Testis (tissue), 3 donors: ENCODE measurements around the gene RASSF3. TPM values are rescaled to one million over a fixed set of nuclear protein-coding genes. Genes with fewer than 3 reads are reported as not detected.

Experiments used
- DNase-seq: peaks from one replicate; pipeline ENCODE4 v3.0.0-alpha.2; 2019
- H3K27ac ChIP-seq, 2 donors: fragments of 200-600 bp; sonication (generic); one replicate each; pipeline ENCODE4 v1.5.1; 2019
- H3K27me3 ChIP-seq: fragments of 200-600 bp; sonication (generic); one replicate; pipeline ENCODE4 v1.5.1; 2019
- H3K36me3 ChIP-seq: fragments of 200-600 bp; sonication (generic); one replicate; pipeline ENCODE4 v1.5.1; 2017; ENCODE audit warnings: low read depth; ENCODE audit errors: missing control alignments
- H3K4me1 ChIP-seq: fragments of 200-600 bp; sonication (generic); one replicate; pipeline ENCODE4 v1.5.1; 2019
- H3K4me3 ChIP-seq, 2 donors: fragments of 200-600 bp; sonication (generic); one replicate each; pipeline ENCODE4 v1.5.1; 2017 to 2019
- H3K9me3 ChIP-seq: fragments of 200-600 bp; sonication (generic); one replicate; pipeline ENCODE4 v1.5.1; 2017
- CTCF ChIP-seq, 3 experiments: fragments of 450-650 bp in 2 of 3; fragments of 200-600 bp in 1 of 3; sonication (generic) in 1 of 3; IDR thresholded peaks; one replicate each; pipeline ENCODE4 v1.5.1; 2016 to 2019; ENCODE audit warnings: antibody characterized with exemption in 3 of 3, mild to moderate bottlenecking in 2 of 3, moderate library complexity in 1 of 3
- POLR2A ChIP-seq: fragments of 450-650 bp; IDR thresholded peaks from one replicate; pipeline ENCODE4 v1.6.1; 2017; ENCODE audit warnings: antibody characterized with exemption, mild to moderate bottlenecking, moderate library complexity
- WGBS, 2 donors: methylation state at CpG; one replicate each; pipeline ENCODE4 v1.1.5; 2018; 5-methylcytosine and 5-hydroxymethylcytosine counted together
- intact Hi-C: fragments of 100-400 bp; cut with DNase I; formaldehyde crosslinking; loops from one replicate; pipeline ENCODE4 v1.15.1; 2023; ENCODE audit warnings: low total_unique reads
- polyA plus RNA-seq: library from polyadenylated mRNA; stranded (reverse); fragments of 350-450 nt; fragmentation: Illumina TruSeq; extraction: RNeasy Lipid Tissue Mini Kit (QIAGEN cat#74804); gene quantifications from one replicate; pipeline ENCODE4 v1.2.3, GENCODE V29; 2014; ENCODE audit warnings: low read depth, low replicate concordance; ENCODE audit not compliant: insufficient read depth
- total RNA-seq, 2 donors: library from RNA; depleted of rRNA; stranded (reverse); fragments of >200 nt; gene quantifications; one replicate each; pipeline ENCODE4 v1.2.3, GENCODE V29; 2016

The RASSF3 gene
- total and polyA plus RNA-seq, 3 donors from 2014 or later, result 20.3 to 27.5 (median 26.4) TPM

- no peak for DNase-seq
- Histone ChIP-seq H3K4me1 (no peaks in the 10 kb centered on the region), H3K27ac (no peak overlapping the region), H3K9me3 (no peaks in the 10 kb centered on the region), H3K36me3 (no peaks in the 10 kb centered on the region), H3K4me3 (no peak overlapping the region), H3K27me3 (no peaks in the 10 kb centered on the region)
- intact Hi-C loops, result loop anchor here (5.0 kb wide), 1 partner anchor 145 kb away; no protein-coding TSS in a partner anchor
- TF ChIP-seq CTCF (IDR thresholded peaks at IDR 0.05) (no peak), POLR2A (no peak)
- WGBS, 2 donors, result 55 to 56% methylated on average over 2 of the region's 2 CpGs
These were observed 81.7 kb downstream of the RASSF3 start for GRCh38 chr12:64691795-64692583.

GRCh38 chr12:64694130-64695040 is 84.1 kb downstream of the RASSF3 start:
- intact Hi-C loops, result loop anchor here (5.0 kb wide), 1 partner anchor 147 kb away; no protein-coding TSS in a partner anchor
- H3K9me3 ChIP-seq, result no peaks in the 10 kb centered on the region
- WGBS, 2 donors, result 77 to 82% methylated on average over 15 to 18 of the region's 18 CpGs
- no peak overlapping the region for H3K4me3 ChIP-seq
- H3K27ac ChIP-seq, result no peak overlapping the region
- no peaks in the 10 kb centered on the region for H3K36me3 ChIP-seq
- H3K4me1 ChIP-seq, result no peaks in the 10 kb centered on the region
- H3K27me3 ChIP-seq, result no peaks in the 10 kb centered on the region
- no peak for DNase-seq
- TF ChIP-seq CTCF (IDR thresholded peaks at IDR 0.05) (no peak), POLR2A (no peak)

GRCh38 chr12:64695550-64695949 is 85.3 kb downstream of the RASSF3 start:
- Histone ChIP-seq H3K27ac (no peak overlapping the region), H3K27me3 (no peaks in the 10 kb centered on the region), H3K9me3 (no peaks in the 10 kb centered on the region), H3K36me3 (no peaks in the 10 kb centered on the region), H3K4me3 (no peak overlapping the region), H3K4me1 (no peaks in the 10 kb centered on the region)
- no peak for DNase-seq
- intact Hi-C loops, result no loop called here
- no peak for TF ChIP-seq CTCF (IDR thresholded peaks at IDR 0.05)
- TF ChIP-seq POLR2A, result no peak
- 83 to 84% methylated on average over 5 of the region's 5 CpGs for WGBS, 2 donors

- no peaks in the 10 kb centered on the region for H3K36me3 ChIP-seq
- H3K9me3 ChIP-seq, result no peaks in the 10 kb centered on the region
- no peak overlapping the region for H3K4me3 ChIP-seq
- intact Hi-C loops, result no loop called here
- WGBS, 2 donors, result 29 to 44% methylated on average over 1 of the region's 1 CpG
- no peak for DNase-seq
- H3K4me1 ChIP-seq, result no peaks in the 10 kb centered on the region
- no peak overlapping the region for H3K27ac ChIP-seq
- H3K27me3 ChIP-seq, result no peaks in the 10 kb centered on the region
- TF ChIP-seq CTCF (IDR thresholded peaks at IDR 0.05) (peak in 1 of 3 experiments; percentile 20), POLR2A (no peak)
These were observed 85.9 kb downstream of the RASSF3 start for GRCh38 chr12:64696080-64696741.
